GF-D8 (cell line): ENCODE measurements around the gene VAMP2.

Experiments
- DNase-seq: peaks from one replicate; lab custom pipeline; 2025; lab: John Stamatoyannopoulos, UW

VAMP2 gene

DNA sequence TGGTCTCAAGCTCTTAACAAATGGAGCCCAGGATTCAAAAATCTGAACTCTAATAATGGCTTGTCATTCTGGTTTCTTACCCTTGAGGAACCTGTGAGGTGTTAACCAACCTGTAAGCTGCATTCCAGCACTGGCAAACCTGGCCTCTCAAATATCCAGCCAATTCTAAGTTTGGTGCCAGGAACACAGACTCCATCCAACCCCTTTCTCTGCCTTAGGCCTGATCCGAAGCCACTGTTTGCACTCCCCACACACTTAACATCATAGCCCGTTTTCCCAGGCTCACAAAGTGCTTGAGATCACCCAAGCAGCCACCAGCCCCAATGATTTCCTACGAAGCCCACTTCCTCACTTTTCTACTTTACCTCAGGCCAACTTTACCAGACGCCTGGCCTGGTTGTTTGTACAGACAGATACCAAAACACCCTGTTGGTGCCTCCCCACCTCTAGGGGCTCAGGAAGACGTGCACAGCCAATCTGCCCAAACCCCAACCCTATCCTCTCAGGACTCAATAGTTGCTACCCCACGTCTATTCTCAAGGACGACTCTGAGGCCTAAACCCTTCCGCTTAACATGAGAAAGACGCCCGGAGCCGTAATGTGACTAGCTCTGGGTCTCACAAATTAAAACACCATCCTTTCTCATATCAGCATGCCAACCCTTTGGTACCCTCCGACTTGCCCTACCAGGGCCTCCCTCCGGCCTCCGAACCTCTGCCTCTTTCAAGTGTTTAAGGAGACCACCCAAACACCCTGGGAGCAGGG is 7.3 kb downstream of the VAMP2 start:
- no peak for DNase-seq

DNA sequence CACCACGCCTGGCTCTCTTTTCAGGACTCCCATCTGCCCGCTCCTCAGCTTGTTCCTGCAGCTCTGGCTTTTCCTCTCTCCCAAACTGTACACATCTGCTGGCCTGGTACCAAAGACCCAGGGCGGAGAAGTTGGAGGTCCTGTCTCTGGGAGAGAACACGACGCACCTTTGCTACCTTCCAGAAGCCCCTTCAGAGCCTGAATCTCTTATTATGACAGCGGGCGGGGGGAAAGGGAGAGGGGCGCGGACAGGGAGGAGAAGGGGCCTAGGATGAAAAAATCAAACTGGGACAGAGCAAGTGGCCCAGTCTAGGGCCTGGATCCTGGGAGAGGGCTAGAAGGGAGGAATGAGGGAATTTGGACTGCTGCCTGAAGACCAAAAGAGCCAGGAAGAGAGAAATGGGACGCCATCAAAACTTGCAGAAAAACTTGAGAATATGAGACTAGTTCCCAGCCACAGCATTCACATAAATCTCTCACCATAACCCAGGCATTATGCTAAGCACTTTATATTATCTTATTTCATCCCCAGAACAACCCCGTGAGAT is 8.1 kb downstream of the VAMP2 start:
- no peak for DNase-seq

DNA sequence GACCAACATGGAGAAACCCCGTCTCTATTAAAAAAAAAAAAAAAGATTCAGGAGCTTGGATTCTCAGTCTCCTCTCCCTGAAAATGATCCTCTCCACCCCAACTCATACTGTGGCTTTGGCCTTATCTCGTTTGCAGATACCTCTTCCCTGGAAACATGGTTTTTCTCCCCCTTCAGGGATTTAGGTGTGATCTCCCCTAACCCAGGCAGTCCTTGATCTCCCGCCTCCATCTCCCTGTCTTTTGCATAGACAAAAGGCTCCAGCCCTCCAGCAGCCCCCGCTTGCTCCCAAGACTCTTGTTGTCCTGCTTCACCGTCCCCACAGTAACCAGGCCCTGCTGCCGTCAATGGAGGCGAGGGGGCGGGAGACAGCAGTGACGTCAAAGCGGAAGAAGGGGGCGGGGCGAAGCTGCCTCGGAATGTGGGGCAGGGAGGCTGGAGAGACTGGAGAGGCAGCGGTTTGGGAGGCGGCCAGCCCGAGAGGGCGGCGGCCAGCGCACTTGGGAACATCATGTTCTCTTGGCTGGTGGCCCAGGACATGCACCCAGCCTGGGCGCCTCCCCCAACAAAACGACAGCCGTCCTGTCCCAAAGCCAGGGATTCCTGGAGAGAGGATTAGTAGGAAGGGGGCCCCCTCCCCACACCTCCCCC is 8.7 kb downstream of the VAMP2 start:
- peak; percentile 60 for DNase-seq

DNA sequence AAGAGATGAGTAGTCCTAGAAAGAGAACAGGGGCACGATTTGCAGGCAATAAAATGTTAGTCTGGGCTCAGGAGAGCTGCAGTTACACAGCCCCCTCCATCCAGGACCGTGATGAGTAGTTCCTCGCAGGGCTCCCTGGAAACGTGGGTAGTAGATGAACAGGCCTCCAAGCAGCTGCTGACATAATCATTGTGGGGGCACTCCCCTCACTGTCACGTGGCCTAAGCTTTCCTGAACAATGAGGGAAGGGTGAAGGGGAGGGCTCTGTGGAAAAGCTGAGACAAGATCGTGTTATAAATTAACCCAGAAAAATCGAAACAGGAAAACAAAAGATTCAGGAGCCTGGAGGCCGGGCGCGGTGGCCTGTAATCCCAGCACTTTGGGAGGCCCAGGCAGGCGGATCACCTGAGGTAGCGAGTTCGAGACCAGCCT is 9.2 kb downstream of the VAMP2 start:
- peak; percentile 6 for DNase-seq

DNA sequence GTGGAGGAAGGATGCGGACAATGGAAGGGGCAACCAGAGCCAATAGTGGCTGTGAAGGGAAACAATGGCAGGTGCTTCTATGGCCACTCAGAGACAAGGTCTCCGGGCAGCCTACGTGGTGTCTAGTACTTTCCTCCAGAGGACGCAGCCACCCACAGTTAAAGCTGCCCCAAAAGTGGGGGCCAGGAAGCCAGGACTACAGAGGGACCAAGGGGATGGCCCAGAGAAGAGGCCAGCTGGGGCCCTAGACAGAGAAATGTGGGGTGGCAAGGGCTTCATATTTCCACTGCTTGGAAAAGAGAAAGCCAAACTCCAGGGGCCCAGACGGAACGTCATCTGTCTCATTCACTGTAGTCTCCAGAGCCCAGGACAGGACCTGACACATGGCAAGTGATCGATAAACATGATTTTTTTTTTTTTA is 9.7 kb downstream of the VAMP2 start:
- no peak for DNase-seq

DNA sequence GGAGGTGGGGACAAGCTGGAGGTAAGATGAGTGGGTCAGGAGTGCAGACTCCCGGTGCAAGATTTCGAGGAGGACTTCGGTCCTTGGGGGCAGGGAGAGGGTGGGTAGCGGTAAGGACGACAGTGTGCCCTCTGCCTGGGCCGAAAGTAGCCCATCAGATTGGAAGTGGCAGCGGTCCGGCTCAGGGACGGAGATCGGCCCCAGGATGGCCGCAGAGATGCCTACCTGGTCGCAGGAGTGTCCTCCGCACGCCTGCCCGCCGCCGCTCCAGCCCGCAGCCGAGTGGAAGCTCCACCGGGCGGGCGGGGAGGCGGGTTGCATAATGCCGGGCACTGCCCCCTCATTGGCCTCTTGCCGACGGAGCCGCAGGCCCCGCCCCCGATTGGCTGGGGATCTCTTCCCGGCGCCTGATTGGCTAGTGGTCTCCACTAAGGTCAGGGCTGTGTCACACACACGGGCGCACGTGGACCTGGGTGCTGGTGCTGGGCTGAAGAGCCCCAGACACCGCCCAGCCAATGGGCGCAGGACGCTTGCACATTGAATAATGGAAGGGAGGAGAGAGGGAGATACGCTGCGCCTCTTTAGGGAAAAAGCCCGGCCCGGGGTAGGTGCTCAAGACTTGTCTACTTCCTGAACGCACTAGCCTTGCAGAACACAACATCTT is 10.5 kb downstream of the VAMP2 start, which contains the start of gene PER1:
TSS of gene PER1 (minus strand) at position 293 of the 664 bp plus-strand sequence. CDS start 1,698 bp downstream, outside the sequence.
- peak; percentile 75 for DNase-seq

DNA sequence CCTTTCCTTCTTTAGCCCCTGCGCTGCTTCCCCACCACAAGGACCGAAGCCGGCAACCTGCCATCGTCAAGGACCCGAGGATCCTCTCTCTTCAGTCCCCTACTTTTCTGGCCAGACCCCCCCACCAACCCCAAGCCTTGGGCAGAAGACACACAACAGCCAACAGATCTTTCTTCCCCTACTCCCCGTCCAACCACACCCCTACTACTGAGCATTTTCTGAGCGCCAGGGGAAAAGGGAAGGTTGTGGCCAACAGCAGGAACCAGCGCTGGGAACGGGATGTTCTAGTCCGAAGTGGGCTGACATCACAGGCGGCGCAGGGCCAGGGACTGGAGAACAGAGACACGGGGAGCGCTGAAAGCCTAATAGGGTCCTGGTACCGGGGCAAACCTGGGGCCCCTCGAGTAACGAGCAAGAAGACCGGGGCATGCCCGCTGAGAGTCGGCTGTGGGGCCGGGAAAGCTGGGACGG is 11.1 kb downstream of the VAMP2 start:
- DNase-seq = no peak

DNA sequence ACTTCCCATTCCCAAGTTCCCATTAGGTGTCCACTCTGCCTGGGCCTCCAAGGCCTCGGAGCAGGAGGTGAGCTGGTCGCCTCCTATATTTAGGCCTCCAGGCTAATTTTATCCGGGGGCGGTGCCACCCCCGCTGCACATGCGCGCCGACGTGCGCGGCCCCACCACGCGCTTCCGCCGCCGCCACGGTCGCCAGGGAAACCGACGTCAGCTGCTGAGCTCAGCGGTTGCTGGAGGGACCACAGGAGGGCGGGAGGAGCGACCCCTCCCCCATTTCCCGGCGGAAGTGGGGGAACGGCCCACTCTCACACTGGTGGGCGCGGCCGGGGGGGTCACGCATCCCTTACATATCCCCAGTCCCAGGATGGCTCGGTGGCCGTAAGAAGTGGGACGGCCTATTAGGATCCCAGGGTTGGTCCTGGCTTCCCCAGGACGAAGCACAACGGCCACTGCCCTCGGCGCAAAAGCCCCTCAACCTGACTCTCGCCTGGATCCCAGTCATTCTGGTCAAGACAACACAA is 11.6 kb downstream of the VAMP2 start:
- peak; percentile 10 for DNase-seq

DNA sequence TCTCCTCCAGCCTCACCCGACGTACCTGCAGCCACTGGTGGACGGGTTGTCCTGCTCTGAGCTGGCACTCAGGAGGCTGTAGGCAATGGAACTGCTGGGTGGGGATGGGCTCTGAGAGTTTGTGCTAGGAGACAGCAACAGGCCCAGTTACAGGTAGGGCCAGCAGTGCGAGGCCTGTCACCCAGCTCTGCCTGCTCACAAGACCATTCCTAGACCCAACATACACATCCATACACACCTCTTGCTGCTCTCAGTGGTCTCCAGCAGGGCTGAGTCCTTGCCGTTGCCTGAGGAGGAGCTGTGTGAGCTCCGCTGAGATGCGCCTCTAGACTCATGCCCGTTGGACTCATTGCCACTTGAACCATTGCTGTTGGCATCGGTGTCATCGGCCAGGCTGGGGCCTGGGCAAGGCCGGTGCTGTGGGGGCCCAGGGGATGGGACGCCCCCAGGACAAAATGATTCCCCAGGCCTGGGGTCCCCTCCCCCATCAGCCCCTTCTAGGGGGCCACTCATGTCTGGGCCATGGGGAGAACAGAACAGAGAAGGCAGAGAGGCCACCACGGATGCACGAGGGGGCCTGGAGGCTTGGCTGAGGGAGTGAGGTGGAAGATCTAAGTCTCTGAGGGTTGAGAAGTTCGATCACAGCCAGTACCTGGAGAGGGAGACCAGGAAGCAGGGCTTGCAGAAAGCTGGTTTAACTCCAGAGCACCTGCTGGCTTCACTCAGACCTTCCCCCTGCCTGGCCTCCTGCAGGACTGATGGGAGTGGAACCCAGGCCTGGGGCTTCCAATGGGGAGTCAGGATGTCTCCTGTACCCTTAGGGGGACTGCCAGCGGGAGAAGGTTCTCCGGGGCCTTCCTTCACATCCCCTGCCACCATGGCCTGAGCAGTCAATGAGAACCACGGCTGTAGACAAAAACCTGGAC is 12.3 kb downstream of the VAMP2 start:
- DNase-seq = no peak

DNA sequence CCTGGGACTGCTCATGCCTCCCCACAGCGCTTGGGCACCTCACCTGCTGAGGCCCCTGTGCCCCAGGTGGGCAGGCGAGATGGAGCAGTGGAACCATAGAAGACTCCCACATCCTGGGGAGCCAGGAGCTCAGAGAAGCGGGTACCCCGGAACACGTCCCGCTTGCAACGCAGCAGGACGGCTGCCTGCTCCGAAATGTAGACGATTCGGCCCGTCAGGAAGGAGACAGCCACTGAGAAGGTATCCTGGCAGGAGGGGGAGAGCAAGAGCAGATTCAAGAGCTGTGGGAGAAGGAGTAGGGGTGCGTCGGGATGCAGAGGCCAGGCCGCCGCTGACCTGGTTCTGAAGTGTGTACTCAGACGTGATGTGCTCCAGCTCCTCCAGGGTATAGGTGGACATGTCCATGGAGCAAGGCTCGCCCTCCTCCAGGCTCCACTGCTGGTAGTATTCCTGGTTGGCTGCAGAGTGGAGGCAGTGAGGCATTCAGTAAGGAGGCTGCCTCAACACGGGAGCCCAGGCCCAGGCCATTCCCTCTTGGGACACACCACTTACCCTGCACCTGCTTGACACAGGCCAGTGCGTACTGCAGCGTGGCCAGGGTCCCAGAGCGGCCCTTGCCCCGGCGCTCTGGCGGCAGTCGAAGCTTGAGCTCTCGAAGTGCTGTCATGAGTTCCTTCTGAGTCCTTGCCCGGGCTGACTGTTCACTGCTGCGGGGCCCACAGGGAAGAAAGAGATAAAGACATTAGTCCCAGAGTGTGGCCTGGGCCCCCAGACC is 13.1 kb downstream of the VAMP2 start:
- DNase-seq = no peak

DNA sequence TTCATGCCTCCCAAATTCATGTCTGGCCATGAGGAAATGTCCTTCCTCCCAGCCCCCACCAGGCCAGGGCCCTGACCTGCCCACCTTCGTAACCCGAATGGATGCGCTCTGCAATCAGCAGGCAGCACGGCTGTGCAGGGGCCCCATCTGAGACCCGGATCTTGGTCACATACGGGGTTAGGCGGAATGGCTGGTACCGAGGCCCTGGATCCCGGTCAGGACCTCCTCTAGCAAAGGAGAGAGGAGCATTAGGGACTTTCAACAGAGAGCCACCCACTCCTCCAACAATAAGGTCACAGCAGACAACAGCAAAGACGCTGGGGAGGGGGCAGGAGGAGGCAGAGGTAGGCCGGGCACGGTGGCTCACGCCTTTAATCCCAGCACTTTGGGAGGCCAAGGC is 14.2 kb downstream of the VAMP2 start:
- DNase-seq = no peak

DNA sequence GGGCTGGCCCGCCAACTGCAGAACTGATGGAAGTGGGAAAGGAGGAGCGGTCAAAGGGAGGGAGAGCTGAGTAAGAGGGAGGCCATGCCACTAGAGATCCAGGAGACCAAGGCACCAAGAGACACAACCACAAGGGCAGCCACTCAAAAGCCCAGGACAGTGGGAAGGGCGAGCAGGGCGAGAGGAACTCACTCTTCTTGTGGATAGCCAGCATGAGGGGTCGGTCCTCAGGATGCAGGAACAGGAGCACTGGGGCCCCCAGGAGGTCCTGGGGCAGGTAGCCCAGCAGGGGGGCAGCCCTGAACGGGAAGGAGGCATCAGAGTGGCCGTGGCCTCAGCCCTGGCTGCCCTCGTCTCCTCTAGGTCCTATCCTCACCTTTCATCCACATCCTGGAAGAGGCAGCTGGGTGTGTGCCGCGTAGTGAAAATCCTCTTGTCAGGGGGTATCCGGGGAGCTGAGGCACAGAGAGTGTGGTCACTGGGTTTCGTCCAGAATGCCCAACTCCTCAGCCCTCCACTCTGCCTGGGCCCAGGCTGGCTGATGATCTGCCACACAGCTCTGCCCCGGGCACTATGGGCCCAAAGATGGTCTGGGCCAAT is 14.8 kb downstream of the VAMP2 start:
- no peak for DNase-seq

DNA sequence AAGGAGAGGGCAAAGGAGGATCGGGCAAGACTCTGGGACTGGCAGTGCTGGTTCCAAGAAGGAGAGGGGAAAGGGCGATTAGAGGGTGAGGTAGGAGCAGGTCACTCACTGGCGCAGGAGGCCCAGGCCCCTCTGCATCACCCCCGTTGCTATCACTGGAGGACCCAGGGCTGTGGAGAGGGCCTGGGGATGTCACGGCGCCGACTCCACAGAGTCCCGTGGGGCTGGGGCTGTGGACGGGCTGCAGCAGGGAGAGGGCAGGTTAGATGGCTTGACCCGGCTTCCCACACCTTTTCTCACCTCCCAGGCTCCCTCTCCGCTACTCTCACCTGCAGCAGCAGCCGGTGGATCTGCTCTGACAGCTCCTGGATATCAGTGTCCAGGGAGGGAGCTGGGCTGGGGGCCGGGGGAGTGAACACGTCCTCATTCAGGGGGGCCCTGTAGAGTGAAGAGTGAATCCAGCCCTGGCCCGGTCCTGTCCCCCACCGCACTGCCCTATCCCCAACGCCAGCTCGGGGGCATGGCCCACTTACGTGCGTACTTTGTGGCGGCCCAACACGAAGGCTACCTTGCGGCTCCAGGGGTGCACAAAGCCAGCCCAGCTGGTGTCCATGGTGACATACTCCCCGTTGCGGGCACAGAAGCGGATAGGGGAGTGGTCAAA is 15.5 kb downstream of the VAMP2 start:
- DNase-seq = no peak

DNA sequence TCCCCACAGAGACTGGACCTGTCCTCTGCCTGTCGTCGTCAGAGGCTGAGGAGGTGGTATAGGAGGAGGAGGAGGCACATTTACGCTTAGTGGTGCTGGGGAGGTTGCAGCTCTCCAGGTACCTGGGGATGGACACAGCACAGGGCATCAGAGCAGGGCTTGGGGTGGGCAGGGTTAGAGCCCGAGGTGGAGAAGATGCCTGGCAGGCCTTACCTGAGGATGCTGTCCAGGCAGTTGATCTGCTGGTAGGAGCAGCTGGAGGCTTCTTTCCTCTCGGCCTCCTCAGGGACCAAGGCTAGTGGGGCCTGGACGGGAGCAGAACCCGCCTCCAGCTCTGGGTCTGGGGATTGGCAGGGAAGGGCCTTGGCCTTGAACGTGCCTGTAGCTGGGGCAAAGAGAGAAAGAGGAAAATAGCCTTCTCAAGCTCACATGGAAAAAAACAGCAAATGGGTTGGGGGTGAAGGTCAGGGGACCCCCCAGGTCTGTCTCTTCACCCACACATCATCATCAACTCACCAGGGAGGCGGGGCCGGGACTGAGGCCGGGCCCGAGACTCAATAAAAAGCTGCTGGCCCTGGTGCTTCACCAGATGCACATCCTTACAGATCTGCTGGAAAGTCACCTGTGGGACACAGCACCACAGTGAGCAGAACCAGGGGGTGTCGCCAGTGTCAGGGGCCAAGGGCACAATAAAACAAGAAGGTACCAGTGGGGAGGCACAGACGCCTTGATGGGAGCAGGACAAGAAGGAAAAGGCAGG is 16.2 kb downstream of the VAMP2 start:
- DNase-seq = no peak

DNA sequence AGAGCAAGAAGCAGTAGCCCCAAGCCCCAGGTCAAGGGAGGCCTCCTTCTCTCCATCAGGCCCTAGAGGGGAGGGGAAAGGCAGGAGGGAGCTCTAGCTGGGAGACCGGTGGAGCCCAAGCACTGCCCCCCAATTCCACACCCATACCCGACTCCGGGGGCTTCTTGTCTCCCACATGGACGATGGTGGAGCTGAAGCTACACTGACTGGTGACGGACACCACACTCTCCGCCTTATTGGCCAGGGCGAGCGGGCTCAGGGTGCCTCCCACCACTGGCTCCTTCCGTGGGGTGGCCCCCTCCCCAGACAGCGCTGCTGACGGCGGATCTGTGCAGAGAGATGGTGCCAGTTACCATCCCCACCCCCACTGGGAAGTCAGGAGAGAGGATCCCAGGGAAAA is 16.9 kb downstream of the VAMP2 start:
- DNase-seq = no peak

DNA sequence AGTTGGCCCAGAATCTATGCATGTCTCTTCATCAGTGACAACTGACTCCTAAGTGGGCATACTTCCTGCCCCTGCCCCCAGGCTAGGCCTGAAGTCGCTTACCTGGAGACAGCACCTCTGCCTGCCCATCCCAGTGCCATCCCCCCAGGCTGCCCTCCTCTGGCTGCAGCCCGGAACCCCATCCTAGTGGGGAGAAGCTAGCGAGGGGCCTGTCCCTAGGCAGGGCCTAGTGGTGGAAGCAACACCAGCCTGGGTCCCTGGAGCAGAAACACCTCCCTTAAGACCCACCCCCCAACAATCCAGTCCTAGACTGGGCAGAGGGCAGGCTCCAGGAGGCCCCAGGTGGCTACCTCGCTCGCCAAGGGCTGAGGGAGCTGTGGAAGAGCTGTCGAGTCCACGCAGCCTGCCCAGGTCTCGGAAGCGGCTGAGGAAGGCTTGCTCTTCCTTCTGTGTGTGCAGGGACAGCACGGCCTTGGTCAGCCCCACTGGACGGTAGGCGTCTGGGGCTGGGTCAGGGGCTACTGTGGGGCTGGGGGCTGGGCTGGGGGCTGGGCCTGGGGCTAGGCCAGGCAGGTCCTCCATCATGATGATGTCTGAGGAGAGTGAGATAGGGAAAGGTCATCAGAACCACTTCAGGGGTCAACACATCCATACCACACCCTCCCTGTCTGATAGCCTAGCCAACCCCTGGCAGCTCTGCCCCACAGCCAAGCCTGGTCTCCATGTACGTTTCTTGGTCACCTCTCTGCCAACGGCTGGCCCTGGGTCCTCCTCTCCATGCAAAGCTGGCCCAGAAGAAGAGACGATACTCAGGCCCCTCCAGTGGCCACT is 18.1 kb downstream of the VAMP2 start:
- no peak for DNase-seq

DNA sequence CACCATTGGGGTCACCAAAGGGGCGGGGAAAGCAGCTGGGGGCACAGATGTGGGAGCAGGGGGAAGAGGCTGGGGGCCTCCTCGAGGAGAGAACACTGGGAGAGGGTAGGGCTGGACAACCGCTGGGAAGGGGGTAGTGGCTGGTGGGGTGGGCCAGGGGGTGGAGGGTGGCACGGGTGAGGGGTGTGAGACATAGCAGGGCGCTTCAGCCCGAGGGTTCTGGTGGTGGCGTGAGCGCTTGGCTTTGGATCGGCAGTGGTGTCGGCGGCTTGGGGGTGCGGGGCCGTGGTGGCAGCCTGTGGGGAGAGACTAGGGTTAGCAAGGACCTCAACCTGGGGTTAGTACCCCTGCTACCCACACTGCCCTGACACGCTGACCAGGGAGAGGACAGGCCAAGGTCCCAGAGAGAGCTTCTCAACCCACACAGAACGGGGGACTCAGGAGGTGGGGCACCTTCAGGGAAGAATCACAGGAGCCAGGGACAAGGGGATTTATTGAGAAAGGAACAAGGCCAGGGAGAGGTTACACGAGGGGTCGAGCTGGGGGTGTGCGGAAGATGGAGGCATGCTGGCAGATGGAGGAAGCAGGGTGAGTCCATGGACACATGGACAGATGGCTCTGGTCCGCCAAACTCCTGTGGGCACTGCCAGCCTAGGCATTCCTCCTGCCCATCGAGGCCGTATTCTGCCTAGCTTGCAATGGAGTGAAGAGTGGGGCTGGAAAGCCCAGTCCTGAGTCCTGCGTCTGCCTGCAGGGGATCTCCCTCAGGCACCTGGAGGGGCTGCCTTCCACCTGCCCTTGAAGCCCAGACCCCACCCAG is 19.0 kb downstream of the VAMP2 start:
- DNase-seq = no peak
